Activated CD4-positive, alpha-beta T cell treated with anti-CD3 and anti-CD28 coated beads for 48 hours (primary cell): ENCODE data around the gene MYL12A.
"Not testable (repeated sequence)": the region's sequence is repeated elsewhere in the genome, so short reads cannot be mapped to it uniquely, and the experiment has no call there.

Source experiments
- DNase-seq: peaks from one replicate; pipeline ENCODE4 v3.0.0-alpha.2; 2020

The MYL12A gene

DNA sequence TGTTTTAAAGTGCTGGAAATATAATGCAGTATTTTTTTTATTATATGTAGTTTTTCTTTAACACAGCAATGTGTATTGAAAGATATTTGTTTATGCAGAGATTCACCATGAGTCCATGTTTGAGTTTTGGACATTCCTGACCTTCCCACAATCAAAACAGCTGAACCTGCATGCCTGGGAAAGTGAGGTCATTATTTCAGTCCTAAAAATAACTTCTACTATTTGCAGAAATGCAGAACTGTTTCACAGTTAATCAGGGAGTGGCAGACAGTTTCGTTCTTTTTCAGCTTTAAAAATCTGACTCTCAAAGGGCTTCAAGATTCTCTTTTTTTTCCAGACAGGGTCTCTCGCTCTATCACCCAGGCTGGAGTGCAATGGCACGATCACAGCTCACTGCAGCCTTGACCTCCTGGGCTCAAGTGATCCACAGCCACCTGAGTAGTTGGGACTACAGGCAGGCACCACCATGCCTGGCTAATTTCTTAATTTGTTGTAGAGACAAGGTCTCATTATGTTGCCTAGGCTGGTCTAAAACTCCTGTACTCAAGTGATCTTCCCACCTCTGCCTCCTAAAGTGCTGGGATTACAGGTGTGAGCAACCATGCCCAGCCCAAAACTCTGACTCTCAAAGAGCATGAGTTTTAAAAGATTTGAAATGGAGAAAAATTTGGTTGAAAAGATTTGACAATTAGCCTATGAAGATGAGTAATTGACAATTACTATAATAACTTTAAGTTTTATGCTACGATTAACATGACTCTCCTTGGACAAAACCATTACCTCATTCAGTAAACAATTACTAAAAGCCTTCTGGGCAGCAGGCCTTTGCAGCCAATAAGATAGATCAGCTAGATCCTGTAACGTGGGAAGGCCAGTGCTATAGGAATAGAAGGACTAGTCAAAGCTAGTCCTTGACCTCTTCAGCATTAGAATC lies 9.4 kb downstream of the MYL12A start:
- DNase-seq: no peak

DNA sequence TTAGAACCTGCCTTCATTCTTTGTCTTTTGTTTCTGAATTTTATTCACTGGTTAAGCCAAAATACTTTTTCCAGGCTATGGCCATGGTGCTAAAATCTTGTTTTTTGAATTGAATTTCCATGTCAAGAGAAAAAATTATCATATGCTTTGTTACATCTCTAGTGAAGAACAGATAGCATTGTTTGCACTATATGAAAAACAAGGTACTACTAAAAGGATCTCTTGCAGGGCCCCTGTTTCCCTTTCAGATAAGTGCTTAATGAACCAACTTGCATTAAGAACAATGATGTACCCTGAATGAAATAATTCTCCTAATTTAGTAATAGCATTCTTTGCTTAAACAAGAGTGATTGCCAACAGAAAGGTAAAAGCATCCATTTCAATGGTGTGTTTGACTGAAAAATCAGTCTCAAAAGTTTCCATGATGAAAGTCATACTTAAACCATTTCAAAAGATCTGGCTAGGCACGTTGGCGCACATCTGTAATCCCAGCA lies 10.1 kb downstream of the MYL12A start:
- DNase-seq: no peak

DNA sequence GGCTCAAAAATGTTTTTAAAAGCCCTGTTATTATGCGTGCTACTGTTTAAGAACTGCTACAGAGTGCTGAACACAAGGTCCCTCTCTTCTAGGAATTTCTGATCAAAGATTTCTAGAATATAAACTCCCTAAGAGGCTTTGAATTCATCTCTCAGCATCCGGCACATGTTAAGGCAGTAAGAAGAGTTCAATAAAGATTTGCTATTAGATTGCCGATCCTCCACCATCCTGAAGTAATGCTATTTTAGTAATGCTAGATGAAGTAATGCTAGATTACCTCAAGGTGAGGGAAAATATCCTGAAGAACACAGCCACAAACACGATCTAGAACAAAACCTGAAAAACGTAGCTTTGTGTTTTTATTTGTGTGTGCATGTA lies 13.4 kb downstream of the MYL12A start:
- no peak for DNase-seq

DNA sequence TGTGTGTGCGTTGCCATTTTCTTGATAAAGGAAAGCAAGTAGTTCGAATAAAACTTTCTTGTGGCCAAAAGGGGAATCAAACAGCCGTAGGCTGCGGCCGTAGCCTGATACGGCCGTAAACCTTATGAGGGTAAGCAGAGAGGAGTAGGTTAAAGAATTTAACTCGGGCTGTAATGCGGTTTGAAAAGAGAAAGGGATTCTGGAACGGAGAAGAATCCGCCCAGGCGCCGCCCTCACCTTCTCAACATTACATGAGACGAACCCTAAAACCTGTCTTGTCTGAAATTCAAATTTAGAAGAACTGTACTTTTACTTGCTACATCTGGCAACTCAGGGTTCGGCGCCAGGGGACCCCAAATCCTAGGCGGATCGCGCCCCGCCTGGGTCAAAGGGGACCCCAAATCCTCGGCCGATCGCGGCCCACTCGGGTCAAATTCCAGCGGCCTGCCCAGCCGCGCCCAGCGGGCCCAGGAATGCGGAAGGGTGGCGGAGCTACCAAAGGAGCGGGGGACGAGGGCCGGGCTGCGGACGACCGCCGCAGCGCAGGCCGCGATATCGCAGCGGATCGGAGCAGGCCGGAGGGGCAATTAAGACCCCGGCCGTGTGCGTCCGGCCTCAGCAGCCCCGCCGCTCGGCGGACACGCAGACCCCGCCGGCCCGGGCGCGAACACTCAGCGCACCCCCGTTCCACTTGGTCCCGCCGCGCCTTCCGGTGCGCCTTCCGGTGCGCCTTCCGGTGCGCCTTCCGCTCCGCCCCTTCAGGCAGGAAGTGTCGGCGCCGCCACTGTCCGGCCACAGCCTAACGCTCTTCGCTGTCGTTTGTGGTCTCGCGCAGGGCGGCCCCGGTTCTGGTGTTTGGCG lies 14.0 kb downstream of the MYL12A start, which contains the start of gene MYL12B:
MYL12B (plus strand) TSS at position 761 of the 861 bp plus-strand sequence. CDS start 10,766 bp downstream, outside the sequence.
- peak; percentile 82 for DNase-seq

DNA sequence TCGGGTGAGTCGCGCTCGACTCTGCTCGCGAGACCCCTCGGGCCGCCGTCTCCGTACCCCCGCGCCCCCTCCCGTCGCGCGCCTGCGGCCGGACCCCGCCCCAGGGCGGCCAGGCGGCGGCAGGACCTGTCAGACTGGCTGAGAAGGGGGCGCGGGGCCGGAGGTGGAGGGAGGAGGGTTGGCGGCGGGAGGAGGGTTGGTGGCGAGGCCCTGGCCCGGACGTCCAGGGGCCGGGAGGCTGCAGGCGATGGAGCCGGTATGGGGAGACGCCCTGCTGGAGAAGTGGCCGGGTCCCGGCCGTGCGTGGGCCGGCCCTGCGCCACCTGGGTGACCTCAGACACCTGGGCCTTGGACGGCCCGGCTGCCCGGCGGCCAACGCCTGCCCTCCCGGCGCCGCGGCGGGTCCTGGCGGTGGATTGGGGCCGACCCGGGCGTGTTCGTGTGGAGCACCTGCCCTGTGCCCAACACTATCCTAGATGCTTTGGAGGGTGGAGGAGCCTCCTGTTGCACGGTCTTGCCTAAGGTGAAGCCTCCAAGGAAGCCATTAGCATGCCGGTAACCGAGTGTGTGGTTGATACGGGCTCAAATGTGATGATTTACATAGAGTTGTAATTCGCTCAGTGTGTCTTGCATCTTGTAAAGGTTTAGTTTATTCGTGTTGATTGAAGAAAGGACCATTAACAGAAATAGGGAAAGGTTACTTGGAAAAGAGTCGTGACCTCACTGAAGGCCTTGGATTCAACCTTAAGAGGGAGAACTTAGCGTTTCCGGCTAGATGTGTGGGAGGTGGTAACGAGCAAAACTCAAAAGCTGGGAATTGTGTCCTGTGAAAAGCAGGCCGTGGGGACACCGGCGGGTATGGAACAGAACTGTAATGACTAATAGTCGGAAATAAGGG lies 14.9 kb downstream of the MYL12A start:
- DNase-seq: peak; percentile 56

DNA sequence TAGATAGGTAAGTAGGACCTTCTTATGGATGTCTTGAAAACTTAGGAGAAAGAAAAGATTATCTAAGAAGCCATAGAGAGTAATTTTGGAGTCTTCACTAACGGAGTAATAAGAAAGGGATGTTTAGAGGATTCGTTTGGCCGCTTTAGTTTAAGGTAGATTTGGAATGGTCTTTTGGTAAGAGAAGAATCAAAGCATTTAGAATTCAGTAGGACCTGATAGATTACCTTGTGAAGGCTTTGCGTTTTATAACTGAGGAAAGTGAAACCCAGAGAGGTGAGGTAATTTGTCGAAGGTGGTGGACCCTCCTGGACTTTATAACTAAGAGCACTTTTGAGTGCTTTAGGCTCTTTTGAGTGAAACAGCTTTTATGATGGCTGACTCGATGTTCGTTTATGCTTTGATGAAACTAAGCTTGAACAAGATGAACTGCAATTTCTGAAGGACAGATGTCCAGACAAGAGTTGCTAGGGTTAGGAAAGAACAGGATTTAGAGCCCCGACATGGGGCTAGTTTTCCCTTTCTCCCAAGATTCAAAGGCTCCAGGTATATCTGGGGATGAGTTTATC lies 15.6 kb downstream of the MYL12A start:
- no peak for DNase-seq

DNA sequence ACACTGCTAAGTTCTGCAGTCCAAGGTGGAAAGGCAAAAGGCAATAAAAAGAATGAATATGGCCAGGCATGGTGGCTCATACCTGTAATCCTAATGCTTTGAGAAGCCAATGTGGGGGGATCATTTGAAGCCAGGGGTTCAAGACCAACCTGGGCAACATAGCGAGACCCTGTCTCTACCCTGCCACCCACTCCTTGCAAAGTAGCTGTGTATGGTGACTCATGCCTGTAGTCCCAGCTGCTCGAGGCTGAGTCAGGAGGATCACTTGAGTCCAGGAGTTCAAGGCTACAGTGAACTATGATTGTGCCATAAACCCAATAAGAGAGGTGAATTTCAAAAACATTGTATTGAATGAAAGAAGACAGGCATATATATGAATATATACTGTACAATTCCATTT lies 16.8 kb downstream of the MYL12A start:
- DNase-seq: peak; percentile 27

DNA sequence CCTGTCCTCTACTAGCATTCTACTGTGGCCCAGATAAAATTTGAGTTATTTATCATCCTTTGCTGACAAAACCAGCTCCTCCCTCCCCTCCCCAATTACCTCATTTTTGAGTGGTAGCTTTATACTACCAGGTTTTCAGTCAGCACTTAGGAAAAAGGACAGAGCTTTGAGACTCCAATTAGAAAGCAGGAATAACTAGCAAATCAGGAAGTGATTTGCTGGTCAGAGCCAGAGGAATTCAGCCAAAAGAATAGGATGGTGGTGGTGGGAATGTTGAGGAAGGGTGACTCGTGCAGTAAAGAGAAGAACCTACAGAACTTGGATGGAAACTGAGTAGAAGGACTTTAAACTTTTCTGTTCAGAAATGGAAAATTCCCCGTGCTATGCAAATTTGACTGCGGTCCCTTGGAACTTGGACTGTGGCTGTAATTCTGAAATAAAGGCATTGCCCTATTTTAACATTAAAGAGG lies 18.0 kb downstream of the MYL12A start:
- DNase-seq: no peak

DNA sequence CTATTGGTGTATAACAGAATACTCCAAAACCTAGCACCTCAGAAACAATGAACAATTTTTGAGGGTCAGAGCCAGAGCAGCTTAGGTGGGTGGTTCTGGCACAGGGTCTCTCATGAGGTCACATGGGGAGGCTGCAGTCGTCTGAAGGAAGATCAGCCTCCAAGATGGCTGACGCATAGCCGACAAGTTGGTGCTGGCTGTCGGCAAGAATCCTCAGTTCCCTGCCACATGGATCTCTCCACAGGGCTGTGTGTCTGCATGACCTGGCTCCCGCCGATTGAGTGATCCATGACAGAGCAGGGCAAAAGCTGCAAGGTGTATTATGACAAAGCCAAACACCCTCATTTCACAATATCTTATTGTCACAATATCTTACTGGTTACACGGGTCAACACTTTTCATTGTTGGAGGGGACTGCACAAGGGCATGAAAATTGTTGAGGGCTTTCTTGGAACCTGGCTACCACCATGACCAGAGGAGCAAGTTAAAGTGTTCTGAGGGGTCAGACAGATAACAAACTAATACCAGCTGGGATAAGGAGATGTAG lies 18.5 kb downstream of the MYL12A start:
- no peak for DNase-seq

DNA sequence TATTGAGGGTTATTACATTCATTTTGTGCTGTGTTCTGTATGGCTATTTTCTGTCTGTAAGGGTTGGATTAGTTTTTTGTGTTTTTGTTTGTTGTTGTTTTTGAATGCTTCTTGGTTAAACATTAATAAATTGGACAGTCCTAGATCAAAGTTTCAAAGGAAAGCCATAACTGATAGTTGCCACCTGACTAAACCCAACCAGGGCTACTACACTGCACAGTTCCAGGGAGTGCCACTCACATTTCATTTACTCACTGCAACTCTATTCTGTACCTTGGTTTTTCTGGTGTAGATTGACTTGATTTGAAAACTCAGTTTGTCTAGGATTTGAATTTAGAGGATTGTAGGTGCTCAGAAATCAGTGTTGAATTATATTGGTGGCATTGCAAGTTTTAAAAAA lies 20.7 kb downstream of the MYL12A start:
- DNase-seq: no peak

DNA sequence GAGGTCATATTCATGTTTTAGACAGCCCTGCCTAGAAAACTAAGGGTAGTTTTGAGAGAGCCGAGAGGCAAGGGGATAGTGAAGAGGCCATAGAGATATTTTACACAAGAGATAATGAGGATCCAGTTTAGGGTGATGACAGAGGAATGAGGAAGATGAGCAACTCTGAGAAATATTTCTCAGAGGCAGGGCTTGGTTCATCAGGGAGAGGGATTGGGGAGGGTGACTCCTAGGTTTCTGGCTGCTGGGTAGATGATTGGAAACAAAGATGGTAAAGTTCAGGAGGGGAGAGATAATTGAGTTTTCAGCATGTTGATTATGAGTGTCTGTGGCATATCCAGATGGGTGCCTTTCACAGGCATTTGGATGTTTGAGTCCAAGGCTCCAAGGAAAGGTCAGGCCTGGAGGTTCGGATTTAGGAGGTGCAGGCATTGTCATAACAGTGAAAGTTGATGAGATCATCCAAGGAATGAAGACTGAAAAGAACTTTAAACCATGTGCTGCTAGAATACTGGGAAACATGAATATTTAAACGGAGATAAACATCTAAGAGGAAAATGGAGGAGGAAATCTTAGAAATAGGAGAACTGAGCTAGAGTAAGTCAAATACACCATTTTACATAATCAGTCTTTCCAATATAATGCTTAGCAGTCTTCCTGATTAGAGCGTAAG lies 21.8 kb downstream of the MYL12A start:
- DNase-seq: no peak

DNA sequence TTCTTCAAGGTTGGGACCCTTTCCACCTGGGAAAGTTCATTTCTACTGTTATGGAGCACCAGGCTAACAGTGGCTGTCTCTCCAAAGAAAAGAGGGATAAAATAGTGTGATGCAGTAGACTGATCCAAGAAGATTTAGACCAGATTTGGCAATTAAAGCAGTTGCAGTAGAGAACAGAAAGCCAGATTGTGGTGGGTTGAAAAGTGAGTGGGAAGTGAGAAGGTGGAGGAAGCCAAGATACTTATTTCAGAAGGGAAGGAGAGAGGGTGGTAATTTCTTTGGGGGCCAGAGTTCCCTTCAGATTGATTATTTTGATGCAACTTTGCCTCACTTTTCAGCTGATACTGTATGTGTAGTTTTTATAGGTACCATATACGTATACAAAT lies 22.3 kb downstream of the MYL12A start:
- DNase-seq: no peak

DNA sequence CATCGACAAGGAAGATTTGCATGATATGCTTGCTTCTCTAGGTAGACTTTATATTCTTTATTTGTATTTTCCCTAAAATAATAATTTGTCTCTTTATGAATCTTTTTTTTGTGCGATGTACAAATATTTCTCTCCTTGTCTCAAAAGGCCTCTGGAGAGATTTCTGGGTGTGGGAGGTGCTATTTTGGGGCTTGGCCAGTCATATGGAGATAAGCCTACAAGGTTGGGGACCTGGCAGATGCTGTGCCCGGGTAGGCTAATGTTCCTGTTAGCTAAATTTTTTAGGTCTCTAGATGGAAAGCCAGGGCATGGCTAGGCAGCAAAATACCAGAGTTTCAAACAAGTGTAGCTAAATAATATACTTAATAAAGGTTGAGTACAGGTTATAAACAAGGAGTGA lies 25.4 kb downstream of the MYL12A start:
- DNase-seq: no peak

DNA sequence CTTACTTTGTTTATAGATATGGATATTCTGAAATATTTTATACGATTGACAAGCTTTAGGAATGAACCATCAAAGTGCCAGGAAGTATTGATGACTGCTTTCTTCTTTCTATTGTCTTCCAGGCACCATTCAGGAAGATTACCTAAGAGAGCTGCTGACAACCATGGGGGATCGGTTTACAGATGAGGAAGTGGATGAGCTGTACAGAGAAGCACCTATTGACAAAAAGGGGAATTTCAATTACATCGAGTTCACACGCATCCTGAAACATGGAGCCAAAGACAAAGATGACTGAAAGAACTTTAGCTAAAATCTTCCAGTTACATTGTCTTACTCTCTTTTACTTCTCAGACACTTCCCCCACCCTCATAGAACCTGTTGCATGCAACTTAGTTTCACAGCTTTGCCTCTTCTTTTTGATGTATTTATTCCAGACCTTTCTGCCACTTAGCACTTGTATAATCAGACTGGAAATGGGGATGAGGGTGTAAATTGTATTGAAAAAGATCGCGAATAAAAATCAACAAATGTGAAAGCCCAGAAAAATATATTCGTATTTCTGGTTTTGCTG lies 30.1 kb downstream of the MYL12A start:
- DNase-seq: not testable (repeated sequence)

DNA sequence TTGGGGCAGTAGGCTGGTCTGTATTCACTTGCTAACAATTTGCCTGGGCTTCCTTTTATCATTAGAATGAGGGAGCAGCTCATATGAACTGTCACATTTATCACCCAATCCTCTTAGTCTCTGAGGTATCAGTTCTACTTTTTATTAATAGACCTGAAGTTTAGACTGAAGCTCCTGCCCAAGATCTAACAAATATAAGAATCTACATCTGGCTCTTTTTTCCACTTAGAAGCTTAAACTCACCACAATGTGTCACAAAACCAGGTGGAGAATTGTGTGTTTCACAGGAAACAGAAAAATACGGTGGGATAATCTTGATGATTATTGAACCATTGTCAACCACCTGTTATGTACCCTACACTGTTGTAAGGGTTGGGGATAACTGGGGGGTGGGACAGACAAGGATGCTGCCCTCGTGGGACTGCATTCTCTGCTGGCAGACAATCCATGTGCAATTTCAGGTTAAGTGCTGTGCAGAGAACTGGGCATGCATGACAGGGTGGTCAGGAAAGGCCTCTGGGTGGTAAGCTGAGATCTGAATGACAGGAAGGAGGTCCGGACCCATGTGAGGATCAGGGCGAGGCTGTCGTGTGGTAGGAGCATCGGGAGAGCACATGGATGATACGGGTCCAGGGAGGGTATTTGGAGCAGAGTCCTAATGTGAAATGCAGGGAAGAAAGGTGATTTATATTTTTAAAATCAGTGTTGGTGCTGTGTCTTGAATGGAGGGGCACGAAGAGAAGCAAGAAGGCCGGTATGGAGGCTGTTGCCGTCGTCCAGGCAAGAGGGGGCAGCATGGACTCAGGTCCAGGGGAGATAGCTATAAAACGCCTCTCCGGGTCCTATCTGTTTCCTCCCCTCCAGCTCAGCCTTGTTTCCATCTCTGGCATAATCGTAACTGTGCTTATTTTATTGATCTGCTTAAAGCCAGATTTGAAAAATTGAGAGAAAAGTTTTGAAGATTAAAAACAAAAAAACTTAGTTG lies 31.9 kb downstream of the MYL12A start:
- DNase-seq: no peak

DNA sequence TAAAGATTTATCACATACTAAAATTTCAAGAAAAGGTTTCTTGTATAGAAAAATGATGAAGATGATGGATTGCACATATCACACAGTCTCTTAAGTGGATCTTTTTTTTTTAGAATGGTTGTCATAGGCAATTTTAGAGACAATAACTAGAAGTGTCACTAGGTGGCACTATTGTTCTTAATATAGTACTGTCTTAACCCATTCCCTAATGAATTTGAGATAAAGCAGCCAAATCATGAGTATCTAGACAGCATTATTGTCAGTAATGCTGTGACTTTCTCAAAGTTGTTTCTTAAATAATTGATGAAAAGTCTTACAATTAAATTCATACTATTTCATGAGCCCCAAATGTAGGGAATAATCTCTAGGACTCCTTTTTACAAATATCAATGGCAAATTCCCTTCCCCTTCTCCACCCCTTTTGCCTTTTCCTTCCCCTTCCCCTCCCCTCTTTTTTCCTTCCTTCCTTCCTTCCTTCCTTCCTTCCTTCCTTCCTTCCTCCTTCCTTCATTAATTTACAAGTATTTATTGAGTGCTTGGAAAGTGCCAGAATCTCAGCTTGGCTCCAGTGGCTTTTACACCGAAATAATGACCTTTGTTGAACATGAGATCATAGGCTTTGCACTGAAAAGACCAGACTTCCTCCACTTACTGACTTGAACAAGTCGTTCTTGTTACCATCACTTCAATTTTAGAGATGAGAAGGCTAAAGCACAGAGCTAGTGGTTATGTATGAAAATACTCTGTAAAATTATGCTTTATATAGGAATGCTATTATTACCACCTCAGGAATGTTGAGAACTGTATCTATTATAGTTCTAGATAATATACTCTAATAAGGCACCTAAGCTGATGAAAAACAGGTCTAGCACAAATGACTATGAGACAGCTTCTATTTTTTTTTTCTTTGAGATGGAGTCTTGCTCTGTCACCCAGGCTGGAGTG lies 34.1 kb downstream of the MYL12A start:
- no peak for DNase-seq

DNA sequence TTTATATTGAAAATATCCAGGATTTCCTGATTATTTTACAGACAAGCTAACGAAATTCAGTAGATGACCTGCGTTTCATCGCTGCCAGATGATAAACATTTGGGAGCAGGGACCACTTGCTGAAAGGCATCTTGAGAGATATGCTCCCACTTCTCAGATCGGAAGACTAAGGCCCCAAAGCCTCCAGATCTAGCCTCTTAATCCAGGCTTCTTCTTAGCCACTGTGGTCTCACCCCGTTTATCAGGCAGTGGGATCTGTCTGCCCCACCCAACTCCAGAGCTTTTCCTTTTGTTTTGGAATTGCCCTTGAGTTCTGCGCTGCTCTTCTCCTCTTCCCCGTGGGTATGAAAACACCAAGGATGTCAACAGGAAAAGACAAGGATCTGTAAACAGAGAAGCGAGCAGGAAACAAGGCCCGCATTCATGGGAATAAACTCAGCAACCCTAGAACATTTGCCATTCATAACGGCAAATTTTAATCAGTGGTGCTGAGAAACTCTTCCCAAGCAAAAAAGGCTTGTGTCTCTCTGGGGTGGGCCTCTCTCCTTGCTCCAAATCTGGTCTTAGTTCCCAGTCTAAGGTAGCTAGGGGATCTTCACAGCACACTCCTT lies 35.8 kb downstream of the MYL12A start:
- no peak for DNase-seq

DNA sequence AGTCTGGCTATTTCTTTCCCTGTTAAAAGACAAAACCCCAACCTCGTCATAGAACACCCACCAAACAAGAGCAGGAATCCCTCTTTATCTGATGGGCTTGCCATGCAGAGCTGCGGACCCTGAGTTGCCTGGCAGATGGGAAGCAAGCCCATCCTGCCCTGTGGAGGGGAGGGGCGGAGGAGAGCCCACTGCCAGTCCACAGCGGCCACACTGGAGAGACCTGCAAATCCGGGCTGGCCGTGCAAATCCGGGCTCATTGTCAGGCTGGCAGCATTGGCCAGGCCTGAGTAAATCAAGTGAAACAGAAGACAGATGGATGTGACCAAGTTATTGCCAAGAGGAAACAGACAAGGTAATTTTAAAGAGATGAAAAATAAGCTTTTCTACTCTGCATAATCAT lies 36.3 kb downstream of the MYL12A start:
- no peak for DNase-seq
